Measurements from ENCODE around the gene CFAP77.
A peak's percentile ranks its signal among the peaks of the same experiment; 100 is the strongest.

CFAP77 gene

DNA sequence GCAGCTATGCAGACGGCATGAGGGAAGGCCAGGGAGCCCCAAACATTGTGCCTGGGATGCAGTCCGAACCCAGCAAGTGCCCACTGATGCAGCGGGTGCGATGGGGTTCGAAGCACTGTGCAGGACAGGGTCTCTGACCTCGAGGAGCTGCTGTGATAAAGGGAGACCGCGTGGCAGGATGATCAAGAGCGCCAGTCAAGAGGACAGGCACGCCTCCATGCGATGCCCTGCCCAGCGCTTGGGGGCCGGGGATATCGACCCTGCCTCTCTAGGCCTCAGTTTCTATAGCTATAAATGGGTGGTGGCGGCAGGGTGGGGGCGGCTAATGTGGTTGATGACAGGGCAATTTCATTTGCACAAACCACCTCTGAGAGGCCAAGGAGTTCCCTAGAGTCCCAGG lies 87.7 kb downstream of the CFAP77 start:
- DNase-seq: no peak

GRCh38 chr9:132498531-132499210 lies 88.7 kb downstream of the CFAP77 start:
- DNase-seq: no peak

DNA sequence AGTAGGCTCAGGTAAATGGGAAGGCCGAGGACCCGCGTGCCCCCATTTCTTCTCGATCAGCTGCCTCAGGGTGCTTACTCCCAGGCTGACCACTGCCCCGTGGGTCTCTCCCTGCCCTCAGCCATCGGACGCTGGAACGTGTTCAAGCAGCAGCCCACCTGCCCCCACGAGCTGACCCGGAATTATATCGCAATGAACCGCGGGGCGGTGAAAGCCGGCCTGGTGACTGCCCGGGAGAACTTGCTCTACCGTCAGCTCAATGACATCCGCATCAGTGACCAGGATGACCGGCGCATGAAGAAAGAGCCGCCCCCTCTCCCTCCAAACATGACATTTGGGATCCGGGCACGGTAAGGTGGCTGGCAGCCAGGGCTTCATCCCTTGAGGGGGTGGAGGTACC lies 89.2 kb downstream of the CFAP77 start:
- DNase-seq: no peak

DNA sequence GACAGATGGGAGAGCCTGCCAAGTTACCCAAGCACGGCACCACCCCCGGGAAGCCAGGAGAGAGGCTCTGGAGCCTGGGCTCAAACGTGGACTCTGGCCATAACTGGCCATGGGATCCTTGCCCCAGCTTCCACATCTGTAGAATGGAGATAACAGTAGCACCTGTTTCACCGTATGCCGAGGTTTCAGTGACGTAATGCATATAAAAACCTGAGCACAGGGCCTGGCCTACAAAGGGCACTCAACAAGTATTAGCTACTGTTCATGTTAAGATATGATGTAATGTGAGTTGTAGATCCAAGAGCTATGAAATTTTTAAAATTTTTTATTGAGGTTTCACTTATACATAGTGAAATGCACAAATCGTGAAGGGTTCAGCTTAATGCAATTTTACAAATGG lies 90.2 kb downstream of the CFAP77 start:
- no peak for DNase-seq

DNA sequence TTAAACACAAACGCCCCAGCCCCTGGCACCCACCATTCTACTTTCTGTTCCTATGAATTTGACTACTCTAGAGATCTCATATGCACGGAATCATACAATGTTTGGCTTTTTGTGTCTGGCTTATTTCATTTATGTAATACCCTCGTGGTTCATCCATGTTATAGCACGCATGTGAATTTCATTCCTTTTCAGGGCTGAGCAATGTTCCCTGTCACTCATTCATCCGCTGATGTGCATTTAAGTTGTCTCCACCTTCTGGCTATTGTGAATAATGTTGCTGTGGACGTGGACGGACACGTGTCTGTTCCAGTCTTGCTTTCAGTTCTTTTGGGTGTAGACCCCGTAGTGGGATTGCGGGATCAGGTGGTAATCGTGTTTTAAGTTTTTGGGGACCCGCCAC lies 92.5 kb downstream of the CFAP77 start:
- no peak for DNase-seq

DNA sequence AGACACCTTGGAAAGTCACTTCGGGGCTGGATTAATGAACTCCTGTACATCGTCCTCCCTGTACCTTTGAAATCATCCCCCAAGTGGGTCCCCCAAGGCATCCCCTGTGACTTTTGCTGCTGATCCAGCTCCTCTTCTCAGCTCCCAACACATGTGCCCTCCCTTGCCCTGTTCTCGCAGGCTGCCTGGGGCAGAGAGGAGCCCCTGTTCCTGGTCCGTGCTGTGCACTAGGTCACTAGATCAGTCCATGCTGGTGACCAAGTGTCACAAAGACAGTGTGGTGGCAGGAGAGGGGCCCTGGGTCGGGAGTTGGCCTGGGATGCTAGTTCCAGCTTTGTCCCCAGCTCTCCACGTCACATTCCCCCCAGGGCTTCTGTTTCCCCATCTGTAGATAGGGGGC lies 93.1 kb downstream of the CFAP77 start:
- DNase-seq: no peak

- DNase-seq: no peak
Observed at GRCh38 chr9:132504488-132504887, 94.5 kb downstream of the CFAP77 start.

- no peak for DNase-seq
Observed at GRCh38 chr9:132505991-132506655, 96.1 kb downstream of the CFAP77 start.

DNA sequence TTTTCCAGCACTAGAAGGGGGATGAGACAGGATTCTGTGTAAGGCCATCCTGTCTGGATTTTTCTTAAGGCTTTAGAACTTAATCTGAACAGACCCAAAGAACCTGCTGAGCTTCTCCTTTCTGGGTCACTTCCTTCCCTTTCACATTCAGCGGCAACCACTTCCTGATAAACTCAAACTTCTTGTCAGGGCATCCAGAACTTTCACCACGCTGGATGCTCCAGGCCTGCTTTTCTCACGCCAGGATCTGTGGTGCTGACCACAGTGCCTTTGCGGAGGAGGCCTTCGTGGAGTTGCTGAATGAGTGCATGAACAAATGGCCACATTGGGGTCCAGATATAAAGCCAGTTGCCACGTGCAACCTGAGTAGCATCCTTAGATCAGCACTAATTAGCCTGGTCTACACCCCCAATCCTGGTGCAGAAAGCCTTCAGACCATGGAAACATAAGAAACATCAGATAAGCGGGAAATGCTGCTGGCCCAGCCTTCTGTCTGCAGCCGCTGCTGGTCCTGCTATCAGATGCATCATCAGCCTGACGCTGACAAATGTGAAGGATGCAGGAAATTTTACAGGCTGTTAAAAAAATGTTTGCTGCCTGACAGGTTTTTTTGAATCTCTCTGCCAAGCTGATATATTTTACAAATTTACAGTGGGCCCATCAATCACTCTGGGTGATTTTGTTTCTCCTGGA lies 97.1 kb downstream of the CFAP77 start:
- no peak for DNase-seq

DNA sequence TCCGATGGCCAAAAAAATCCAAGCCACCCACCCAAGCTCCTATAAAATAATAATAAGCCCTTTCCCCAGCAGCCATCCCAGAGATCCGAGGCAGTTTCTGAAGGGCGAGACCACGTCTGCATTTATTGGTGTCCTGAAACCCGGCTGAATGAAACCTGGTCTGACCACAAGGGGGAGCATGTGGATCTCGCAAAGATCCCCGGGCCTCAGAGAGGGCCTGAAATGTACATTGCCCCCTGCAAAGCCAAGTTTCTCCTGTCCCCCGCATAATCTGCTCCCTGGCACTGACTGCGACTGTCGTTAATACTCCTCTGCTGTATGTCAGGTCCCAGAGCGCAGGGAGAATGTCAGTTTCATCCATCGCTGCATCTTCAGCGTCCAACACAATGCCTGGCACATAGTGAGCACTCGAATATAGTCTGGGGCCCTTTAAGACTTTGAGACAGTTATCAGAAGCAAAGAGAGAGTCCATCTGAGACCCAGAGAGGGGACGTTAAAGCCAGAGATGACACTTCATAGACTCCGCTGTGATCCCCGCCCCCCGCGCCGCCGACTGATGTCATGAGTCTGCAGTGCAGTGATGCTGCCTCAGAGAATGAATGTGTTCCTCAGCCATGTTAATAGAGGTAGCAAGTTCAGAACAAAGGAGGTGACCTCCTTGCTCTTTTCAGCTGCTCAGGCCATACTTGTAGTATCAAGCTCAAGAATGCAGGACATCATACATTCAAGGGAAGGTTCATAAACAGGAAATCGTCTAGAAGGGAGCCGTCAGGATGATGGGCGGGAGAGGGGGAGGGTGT lies 97.9 kb downstream of the CFAP77 start:
- DNase-seq: peak; percentile 50

GRCh38 chr9:132509928-132510874 lies 100.2 kb downstream of the CFAP77 start:
- DNase-seq: no peak

- no peak for DNase-seq
Observed at GRCh38 chr9:132511191-132511999, 101.4 kb downstream of the CFAP77 start.

DNA sequence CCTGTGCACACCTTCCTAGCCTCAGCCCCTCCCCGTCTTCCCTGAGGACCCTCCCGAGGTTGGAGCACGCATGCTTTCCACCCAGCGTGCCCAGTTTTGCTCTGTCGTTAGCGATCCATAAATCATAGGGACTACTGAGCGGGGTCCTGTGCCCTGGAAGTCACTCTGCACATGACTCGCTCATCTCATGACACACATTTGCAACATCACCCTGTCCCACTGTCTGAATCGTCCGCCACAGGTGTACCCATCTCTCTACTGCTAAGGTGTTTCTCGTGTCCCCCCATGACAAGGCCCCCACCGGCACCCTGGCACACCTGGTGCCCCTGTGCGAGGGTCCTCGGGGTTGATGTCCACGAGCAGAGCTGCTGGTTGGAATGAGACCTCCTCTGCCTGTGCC lies 103.4 kb downstream of the CFAP77 start:
- no peak for DNase-seq

- DNase-seq: no peak
Observed at GRCh38 chr9:132514011-132514744, 104.2 kb downstream of the CFAP77 start.

GRCh38 chr9:132514821-132515220 lies 104.8 kb downstream of the CFAP77 start:
- DNase-seq: no peak

DNA sequence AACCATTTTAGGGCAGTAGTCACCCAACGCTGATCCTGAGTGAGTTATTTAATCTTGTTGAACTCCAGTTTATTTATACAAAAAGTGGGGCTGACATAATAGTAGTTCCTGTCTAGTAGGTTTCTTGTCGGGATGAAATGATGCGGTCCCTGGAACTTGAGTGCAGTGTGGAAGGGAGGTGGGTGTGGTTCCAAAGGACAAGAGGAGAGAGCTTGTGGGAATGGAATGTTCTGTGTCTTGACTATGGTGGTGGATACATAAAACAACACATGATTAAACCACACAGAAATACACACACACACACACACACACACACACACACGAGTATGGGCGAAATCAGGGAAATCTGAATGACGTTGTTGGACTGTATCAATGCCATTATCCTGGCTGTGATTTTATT lies 106.3 kb downstream of the CFAP77 start:
- DNase-seq: no peak

DNA sequence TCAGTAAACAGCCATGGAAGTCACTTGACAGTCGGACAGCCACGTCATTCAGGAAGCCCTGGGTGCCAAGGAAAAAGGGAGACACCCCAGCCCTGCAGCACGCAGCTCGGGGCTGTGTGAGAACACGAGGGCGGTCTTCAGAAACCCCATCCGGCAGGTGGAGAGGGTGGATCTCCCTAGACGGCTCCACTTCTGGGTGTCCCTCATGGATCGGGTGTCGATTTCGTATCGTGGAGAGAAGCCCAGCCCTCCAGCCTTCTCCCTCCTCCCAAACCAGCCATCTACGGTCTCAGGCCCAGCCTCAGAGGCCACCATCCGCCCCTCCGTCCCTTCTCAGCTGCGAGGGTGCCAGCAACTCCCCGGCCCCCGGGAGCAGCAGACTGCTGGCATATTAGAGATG lies 106.9 kb downstream of the CFAP77 start:
- DNase-seq: no peak

- no peak for DNase-seq
Observed at GRCh38 chr9:132517815-132518550, 108.0 kb downstream of the CFAP77 start.

GRCh38 chr9:132518626-132519025 lies 108.6 kb downstream of the CFAP77 start:
- DNase-seq: no peak

- DNase-seq: no peak
Observed at GRCh38 chr9:132519033-132519432, 109.0 kb downstream of the CFAP77 start.

Measured in NCI-H2227 treated with DMSO at 0.1 percent for 48 hours (cell line).